ENCODE measurements around the gene TEAD2. TPM values are rescaled to one million over a fixed set of nuclear protein-coding genes. Genes with fewer than 3 reads are reported as not detected.

The TEAD2 gene
- total RNA-seq, 2 donors from 2014 or later, result 12.2 to 15.2 TPM

DNA sequence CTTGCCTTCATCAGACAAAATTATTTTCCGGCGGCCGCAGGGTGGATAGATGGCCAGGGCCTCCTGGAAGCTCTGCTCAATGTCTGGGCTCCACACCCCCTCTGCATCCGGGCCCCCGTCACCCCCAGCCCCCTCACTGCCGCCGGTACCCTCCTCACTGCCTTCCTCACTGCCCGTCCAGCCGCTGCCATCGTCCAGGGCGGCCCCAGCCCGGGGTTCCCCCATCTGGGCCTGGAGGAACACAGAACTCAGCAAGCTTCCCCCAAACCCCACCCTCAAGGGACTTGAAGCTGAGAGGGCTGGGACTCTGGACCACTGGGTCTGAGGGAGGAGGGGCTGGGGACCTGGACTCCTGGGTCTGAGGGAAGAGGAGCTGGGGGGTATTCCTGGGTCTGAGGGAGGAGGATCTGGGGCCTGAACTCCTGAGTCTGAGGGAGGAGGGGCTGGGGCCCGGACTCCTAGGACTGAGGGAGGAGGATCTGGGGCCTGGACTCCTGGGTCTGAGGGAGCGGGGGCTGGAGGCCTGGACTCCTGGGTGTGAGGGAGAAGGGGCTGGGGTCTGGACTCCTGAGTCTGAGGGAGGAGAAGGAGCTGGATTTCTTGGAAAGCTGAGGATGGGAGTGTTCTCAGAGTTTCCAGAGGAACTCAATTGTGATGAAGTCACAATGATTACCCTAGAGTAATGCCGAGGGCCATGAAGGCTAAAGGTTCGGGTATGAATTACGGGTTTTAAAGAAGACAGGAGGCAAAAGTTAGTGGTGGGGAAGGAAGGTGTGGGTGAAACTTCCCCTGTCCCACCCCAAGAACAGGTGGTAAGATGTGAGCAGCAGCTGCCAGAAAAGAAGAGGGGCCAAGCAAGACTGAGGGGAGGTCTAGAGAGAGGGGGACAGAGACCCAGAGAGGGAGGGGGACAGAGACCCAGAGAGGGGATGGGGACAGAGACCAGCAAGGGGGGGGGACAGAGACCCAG, 2.1 kb downstream of the TEAD2 start:
- intact Hi-C loops (cut with DNase I), result no loop called here
- WGBS, 2 donors, result 76 to 81% methylated on average over 10 to 17 of the region's 17 CpGs
- DNase-seq, result no peak
- ATAC-seq, result no peak
- Histone ChIP-seq H3K27me3 (no peaks in the 10 kb centered on the region), H3K36me3 (replicated peaks in 1 of 2; ENCODE audit: insufficient read depth in 1 of 2, low read depth in 2 of 2) (peaks cover 0 to 2% of the 10 kb centered on the region in 2 donors), H3K9me3 (no peaks in the 10 kb centered on the region), H3K4me1 (peaks cover 21% of the 10 kb centered on the region), H3K4me3 (no peak overlapping the region), H3K27ac (peak overlapping the region in 3 of 4 donors; percentile 11 to 91 (median 82))
- TF ChIP-seq, protein P1, sequence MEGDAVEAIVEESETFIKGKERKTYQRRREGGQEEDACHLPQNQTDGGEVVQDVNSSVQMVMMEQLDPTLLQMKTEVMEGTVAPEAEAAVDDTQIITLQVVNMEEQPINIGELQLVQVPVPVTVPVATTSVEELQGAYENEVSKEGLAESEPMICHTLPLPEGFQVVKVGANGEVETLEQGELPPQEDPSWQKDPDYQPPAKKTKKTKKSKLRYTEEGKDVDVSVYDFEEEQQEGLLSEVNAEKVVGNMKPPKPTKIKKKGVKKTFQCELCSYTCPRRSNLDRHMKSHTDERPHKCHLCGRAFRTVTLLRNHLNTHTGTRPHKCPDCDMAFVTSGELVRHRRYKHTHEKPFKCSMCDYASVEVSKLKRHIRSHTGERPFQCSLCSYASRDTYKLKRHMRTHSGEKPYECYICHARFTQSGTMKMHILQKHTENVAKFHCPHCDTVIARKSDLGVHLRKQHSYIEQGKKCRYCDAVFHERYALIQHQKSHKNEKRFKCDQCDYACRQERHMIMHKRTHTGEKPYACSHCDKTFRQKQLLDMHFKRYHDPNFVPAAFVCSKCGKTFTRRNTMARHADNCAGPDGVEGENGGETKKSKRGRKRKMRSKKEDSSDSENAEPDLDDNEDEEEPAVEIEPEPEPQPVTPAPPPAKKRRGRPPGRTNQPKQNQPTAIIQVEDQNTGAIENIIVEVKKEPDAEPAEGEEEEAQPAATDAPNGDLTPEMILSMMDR (IDR thresholded peaks at IDR 0.05), result no peak
- TF ChIP-seq POLR2A (IDR thresholded peaks at IDR 0.05), result no peak

GRCh38 chr19:49357186-49357585, 5.0 kb downstream of the TEAD2 start:
- peaks cover 0 to 5% of the 10 kb centered on the region in 2 donors for H3K36me3 ChIP-seq (replicated peaks in 1 of 2; ENCODE audit: insufficient read depth in 1 of 2, low read depth in 2 of 2)
- WGBS, 2 donors, result 83 to 91% methylated on average over 7 to 8 of the region's 9 CpGs
- H3K9me3 ChIP-seq, result no peaks in the 10 kb centered on the region
- H3K4me3 ChIP-seq, result no peak overlapping the region
- DNase-seq (no peak), ATAC-seq (no peak)
- H3K27ac ChIP-seq, result no peak overlapping the region
- intact Hi-C loops (cut with DNase I), result no loop called here
- H3K4me1 ChIP-seq, result peaks cover 5% of the 10 kb centered on the region
- no peaks in the 10 kb centered on the region for H3K27me3 ChIP-seq
- TF ChIP-seq, protein P1 (IDR thresholded peaks at IDR 0.05), result no peak
- no peak for TF ChIP-seq POLR2A (IDR thresholded peaks at IDR 0.05)

DNA sequence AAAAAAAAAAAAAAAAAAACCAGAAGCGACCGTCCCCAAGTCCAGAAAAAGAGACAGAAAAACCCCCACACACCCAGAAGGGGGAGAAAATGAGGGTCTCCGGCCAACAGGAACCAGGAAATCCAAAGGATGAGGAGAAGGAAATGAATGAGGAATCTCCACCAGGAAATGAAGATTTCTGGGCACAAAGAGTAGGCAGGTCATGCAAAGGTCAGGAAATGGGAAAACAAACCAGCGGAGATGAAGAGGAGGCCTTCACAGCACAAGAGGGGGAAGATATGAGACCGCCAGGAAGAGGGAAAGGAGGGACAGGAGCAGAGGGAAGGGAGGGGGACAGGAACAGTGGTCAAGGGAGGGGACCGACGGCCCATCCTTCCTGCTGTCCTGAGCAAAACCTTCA, 5.8 kb downstream of the TEAD2 start:
- TF ChIP-seq POLR2A (IDR thresholded peaks at IDR 0.05), result no peak
- TF ChIP-seq, protein P1 (IDR thresholded peaks at IDR 0.05), result no peak
- Histone ChIP-seq H3K9me3 (no peaks in the 10 kb centered on the region), H3K4me1 (peaks cover 5% of the 10 kb centered on the region), H3K4me3 (no peak overlapping the region), H3K36me3 (replicated peaks in 1 of 2; ENCODE audit: insufficient read depth in 1 of 2, low read depth in 2 of 2) (peaks cover 0 to 5% of the 10 kb centered on the region in 2 donors), H3K27me3 (no peaks in the 10 kb centered on the region), H3K27ac (peak overlapping the region in 2 of 4 donors; percentile 23 to 30)
- intact Hi-C loops (cut with DNase I), result no loop called here
- DNase-seq (no peak), ATAC-seq (no peak)
- 77 to 82% methylated on average over 7 of the region's 7 CpGs for WGBS, 2 donors

GRCh38 chr19:49355909-49356353, 6.3 kb downstream of the TEAD2 start:
- ATAC-seq (peak; percentile 18), DNase-seq (no peak)
- Histone ChIP-seq H3K4me3 (no peak overlapping the region), H3K36me3 (replicated peaks in 1 of 2; ENCODE audit: insufficient read depth in 1 of 2, low read depth in 2 of 2) (peaks cover 0 to 5% of the 10 kb centered on the region in 2 donors), H3K27me3 (no peaks in the 10 kb centered on the region), H3K9me3 (no peaks in the 10 kb centered on the region), H3K27ac (peak overlapping the region in 2 of 4 donors; percentile 23 to 30), H3K4me1 (peaks cover under 1% of the 10 kb centered on the region)
- intact Hi-C loops (cut with DNase I), result no loop called here
- WGBS, 2 donors, result 56 to 62% methylated on average over 12 of the region's 12 CpGs
- TF ChIP-seq, protein P1 (IDR thresholded peaks at IDR 0.05), result no peak
- TF ChIP-seq POLR2A (IDR thresholded peaks at IDR 0.05), result no peak

All from body of pancreas (tissue), 4 donors.